Endothelial cell of umbilical vein (primary cell): ENCODE results near the gene ATG101. TPM values are rescaled to one million over a fixed set of nuclear protein-coding genes. Genes with fewer than 3 reads are reported as not detected.

Experiments
- BruUV-seq: library from RNA; stranded (reverse); fragments of 400-500 nt; replicated peaks from 2 replicates; lab custom pipeline; 2021; lab: Mats Ljungman, UMichigan
- CTCF ChIA-PET: fragments of 300-600, 350-600 bp; sonication (Branson Sonifier 250); formaldehyde crosslinking; loops from one replicate; lab custom pipeline; 2021; ENCODE audit warnings: antibody characterized with exemption, inconsistent platforms; lab: Charles Lee
- POLR2A ChIA-PET: fragments of 300-600, 350-600 bp; sonication (Branson Sonifier 250); formaldehyde crosslinking; loops from one replicate; lab custom pipeline; 2021; ENCODE audit warnings: antibody characterized with exemption, inconsistent platforms; lab: Charles Lee
- DNase-seq: peaks from one replicate; pipeline ENCODE4 v3.0.0-alpha.2; 2011; ENCODE audit warnings: low read depth, low spot score
- FAIRE-seq: peaks from 2 replicates; lab custom pipeline; 2011; peaks lifted over from hg19 to GRCh38; lab: Jason Lieb, UNC
- H2AFZ ChIP-seq: 2 replicates; pipeline ENCODE4 v1.6.0; 2012; ENCODE audit warnings: low read depth, low read length, control low read depth, inconsistent platforms
- H3K27ac ChIP-seq: 2 replicates; pipeline ENCODE4 v1.5.1; 2011; ENCODE audit warnings: low read depth, mild to moderate bottlenecking, control low read depth, low read length, moderate library complexity; ENCODE audit not compliant: insufficient read depth
- H3K27me3 ChIP-seq, 2 experiments: 2 replicates each; pipeline versions ENCODE4 v1.6.0 to v1.6.1; 2011; ENCODE audit warnings: low read length in 2 of 2, mixed read lengths in 1 of 2; ENCODE audit not compliant: control insufficient read depth in 2 of 2, insufficient read depth in 2 of 2
- H3K36me3 ChIP-seq, 2 experiments: 2 replicates in 1 of 2; 3 replicates in 1 of 2; pipeline ENCODE4 v1.5.1; 2011; ENCODE audit warnings: low read length in 2 of 2, mild to moderate bottlenecking in 1 of 2, moderate library complexity in 1 of 2; ENCODE audit not compliant: control insufficient read depth in 2 of 2, insufficient read depth in 2 of 2; ENCODE audit errors: extremely low read depth in 1 of 2
- H3K4me1 ChIP-seq: 3 replicates; pipeline ENCODE4 v1.5.1; 2011; ENCODE audit warnings: mild to moderate bottlenecking, low read length; ENCODE audit not compliant: control insufficient read depth, insufficient read depth; ENCODE audit errors: extremely low read depth
- H3K4me2 ChIP-seq: 2 replicates; pipeline ENCODE4 v1.6.1; 2011; ENCODE audit warnings: low read length, control low read depth, mixed read lengths; ENCODE audit not compliant: insufficient read depth
- H3K4me3 ChIP-seq, 3 experiments: fragments of 200-600 bp in 1 of 3; sonication (generic), shearing (Covaris generic) in 1 of 3; replicated peaks in 1 of 3; 2 replicates each; pipeline ENCODE4 v1.5.1; 2011 to 2016; ENCODE audit warnings: control low read depth in 3 of 3, low read length in 3 of 3, mild to moderate bottlenecking in 2 of 3, inconsistent platforms in 1 of 3, low read depth in 1 of 3, moderate library complexity in 1 of 3; ENCODE audit not compliant: insufficient read depth in 1 of 3
- H3K79me2 ChIP-seq: 2 replicates; pipeline ENCODE4 v1.6.0; 2012; ENCODE audit warnings: low read length, inconsistent platforms; ENCODE audit not compliant: control insufficient read depth, insufficient read depth
- H3K9ac ChIP-seq: replicated peaks from 2 replicates; pipeline ENCODE3; 2011; ENCODE audit warnings: low read length, control low read depth; ENCODE audit not compliant: insufficient read depth; ENCODE audit errors: extremely low read depth
- H3K9me1 ChIP-seq: replicated peaks from 3 replicates; pipeline ENCODE4 v1.6.0; 2011; ENCODE audit warnings: mild to moderate bottlenecking, low read length; ENCODE audit not compliant: control insufficient read depth, insufficient read depth; ENCODE audit errors: extremely low read depth
- H3K9me3 ChIP-seq: replicated peaks from 2 replicates; pipeline ENCODE4 v1.5.1; 2012; ENCODE audit warnings: low read length, inconsistent platforms; ENCODE audit not compliant: control insufficient read depth, insufficient read depth
- H4K20me1 ChIP-seq: replicated peaks from 2 replicates; pipeline ENCODE3; 2011; ENCODE audit warnings: mild to moderate bottlenecking, low read length; ENCODE audit not compliant: control insufficient read depth, insufficient read depth; ENCODE audit errors: extremely low read depth
- FOS ChIP-seq: IDR thresholded peaks from 2 replicates; pipeline ENCODE4 v1.6.1; 2011; ENCODE audit warnings: mild to moderate bottlenecking, low read length, moderate library complexity, borderline replicate concordance; ENCODE audit not compliant: insufficient read depth
- MYC ChIP-seq: IDR thresholded peaks from one replicate; pipeline ENCODE4 v1.6.1; 2011; ENCODE audit warnings: mild to moderate bottlenecking, low read depth, low read length
- dilution Hi-C: fragments of 300-500 bp; cut with MboI; formaldehyde crosslinking; loops from one replicate; pipeline ENCODE4 v1.15.0; 2019; ENCODE audit warnings: low sequenced_read_pairs; ENCODE audit not compliant: extremely low pct_ligation_motif_present
- intact Hi-C: fragments of 100-400 bp; cut with micrococcal nuclease; formaldehyde crosslinking; loops from one replicate; pipeline ENCODE4 v1.10.0; 2022
- polyA plus RNA-seq, 4 experiments: library from polyadenylated mRNA; depleted of rRNA in 3 of 4; stranded (reverse) in 3 of 4; unstranded in 1 of 4; fragments of >200 nt; gene quantifications; 2 replicates each; pipeline versions ENCODE4 v1.2.1 to v1.2.3, GENCODE V29; 2011 to 2012; ENCODE audit warnings: missing spikeins in 1 of 4
- total RNA-seq: library from RNA; stranded (reverse); gene quantifications from 2 replicates; pipeline ENCODE4 v1.2.3, GENCODE V29; 2021
- TF ChIP-seq, protein P1 (sequence below), 2 donors: IDR thresholded peaks; 1 replicate in 1 of 2; 2 replicates in 1 of 2; pipeline ENCODE4 v1.5.1; 2011; ENCODE audit warnings: low read length in 2 of 2, mild to moderate bottlenecking in 2 of 2, moderate library complexity in 2 of 2, control low read depth in 1 of 2, inconsistent platforms in 1 of 2, low read depth in 1 of 2; ENCODE audit not compliant: insufficient read depth in 1 of 2; ENCODE audit errors: extremely low read depth in 1 of 2

ATG101 gene
- total and polyA plus RNA-seq, 2 donors (not counting 3 experiments of a cell fraction or from before 2014, with no cell fraction given): 41.6 to 78.4 TPM

DNA sequence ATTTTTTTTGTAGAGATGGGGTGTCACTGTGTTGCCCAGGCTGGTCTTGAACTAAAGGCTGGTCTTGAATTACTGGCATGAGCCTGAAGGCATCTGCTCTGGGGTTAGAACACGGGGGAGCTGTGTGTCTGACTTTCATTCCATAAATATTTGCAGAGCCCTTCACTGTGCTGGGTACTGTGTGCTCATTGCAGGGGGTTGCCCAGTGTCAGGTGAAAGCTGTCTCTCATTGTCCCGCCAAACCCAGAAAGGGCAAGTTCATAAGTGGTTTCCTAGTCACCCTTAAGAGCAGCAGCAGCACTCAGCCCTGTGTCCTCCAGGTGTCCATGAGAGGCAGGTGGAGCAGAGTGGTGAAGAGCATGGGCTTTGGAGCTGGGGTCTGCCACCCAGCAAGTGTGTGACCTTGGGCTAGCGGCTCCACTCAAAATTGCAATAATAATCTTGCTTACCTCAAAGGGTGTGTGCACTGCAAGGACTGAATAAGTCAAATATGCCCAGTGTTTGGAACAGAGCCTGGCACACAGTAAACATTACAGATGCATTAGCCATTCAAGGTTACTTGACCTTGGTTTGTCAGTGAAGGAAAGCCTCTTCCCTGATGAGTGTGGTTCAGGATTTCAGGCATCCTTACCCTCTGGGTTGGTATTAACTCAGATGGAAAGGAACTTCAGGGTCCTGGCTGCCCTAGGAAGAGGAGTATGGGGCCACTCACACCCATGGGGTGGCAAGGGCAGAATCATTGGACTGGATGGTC lies 5.4 kb downstream of the ATG101 start:
- POLR2A ChIA-PET: interaction anchor here (0.6 kb wide), 1 partner anchor 44 kb away, joined by 3 read pairs; no protein-coding TSS in a partner anchor
- Histone ChIP-seq H3K36me3 (peaks cover 15 to 29% of the 10 kb centered on the region in 2 experiments), H3K79me2 (peaks cover 42% of the 10 kb centered on the region), H3K4me3 (no peak overlapping the region), H3K27me3 (no peaks in the 10 kb centered on the region), H2AFZ (no peak overlapping the region), H3K9me1 (no peaks in the 10 kb centered on the region), H3K9me3 (no peaks in the 10 kb centered on the region), H3K4me1 (peaks cover 8% of the 10 kb centered on the region), H3K4me2 (no peak overlapping the region), H3K27ac (no peak overlapping the region), H4K20me1 (no peaks in the 10 kb centered on the region), H3K9ac (no peak overlapping the region)
- DNase-seq: no peak
- BruUV-seq: no TSS peak
- TF ChIP-seq FOS: no peak
- dilution Hi-C loops: no loop called here
- CTCF ChIA-PET: interaction anchor here (2.7 kb wide), 1 partner anchor 50 kb away, joined by 13 read pairs; no protein-coding TSS in a partner anchor
- FAIRE-seq: no peak
- intact Hi-C loops: no loop called here

- no peaks in the 10 kb centered on the region for H3K27me3 ChIP-seq
- H3K4me3 ChIP-seq: no peak overlapping the region
- H3K9me3 ChIP-seq: no peaks in the 10 kb centered on the region
- peaks cover 25% of the 10 kb centered on the region for H3K79me2 ChIP-seq
- H3K9ac ChIP-seq: no peak overlapping the region
- no peak for TF ChIP-seq MYC
- TF ChIP-seq, protein P1, sequence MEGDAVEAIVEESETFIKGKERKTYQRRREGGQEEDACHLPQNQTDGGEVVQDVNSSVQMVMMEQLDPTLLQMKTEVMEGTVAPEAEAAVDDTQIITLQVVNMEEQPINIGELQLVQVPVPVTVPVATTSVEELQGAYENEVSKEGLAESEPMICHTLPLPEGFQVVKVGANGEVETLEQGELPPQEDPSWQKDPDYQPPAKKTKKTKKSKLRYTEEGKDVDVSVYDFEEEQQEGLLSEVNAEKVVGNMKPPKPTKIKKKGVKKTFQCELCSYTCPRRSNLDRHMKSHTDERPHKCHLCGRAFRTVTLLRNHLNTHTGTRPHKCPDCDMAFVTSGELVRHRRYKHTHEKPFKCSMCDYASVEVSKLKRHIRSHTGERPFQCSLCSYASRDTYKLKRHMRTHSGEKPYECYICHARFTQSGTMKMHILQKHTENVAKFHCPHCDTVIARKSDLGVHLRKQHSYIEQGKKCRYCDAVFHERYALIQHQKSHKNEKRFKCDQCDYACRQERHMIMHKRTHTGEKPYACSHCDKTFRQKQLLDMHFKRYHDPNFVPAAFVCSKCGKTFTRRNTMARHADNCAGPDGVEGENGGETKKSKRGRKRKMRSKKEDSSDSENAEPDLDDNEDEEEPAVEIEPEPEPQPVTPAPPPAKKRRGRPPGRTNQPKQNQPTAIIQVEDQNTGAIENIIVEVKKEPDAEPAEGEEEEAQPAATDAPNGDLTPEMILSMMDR (IDR thresholded peaks at IDR 0.05; ENCODE audit: extremely low read depth in 1 of 2, insufficient read depth in 1 of 2, low read depth in 1 of 2, low read length in 2 of 2): no peak
- no peak overlapping the region for H2AFZ ChIP-seq
- no peak for DNase-seq
- no peaks in the 10 kb centered on the region for H3K9me1 ChIP-seq
- no peak overlapping the region for H3K27ac ChIP-seq
- CTCF ChIA-PET: interaction anchor here (2.7 kb wide), 1 partner anchor 51 kb away, joined by 13 read pairs; no protein-coding TSS in a partner anchor
- FAIRE-seq: no peak
- no peak overlapping the region for H3K4me2 ChIP-seq
- intact Hi-C loops (no loop called here), dilution Hi-C loops (no loop called here)
- BruUV-seq: no TSS peak
- peaks cover 15 to 29% of the 10 kb centered on the region in 2 experiments for H3K36me3 ChIP-seq
- peaks cover 4% of the 10 kb centered on the region for H3K4me1 ChIP-seq
- H4K20me1 ChIP-seq: no peaks in the 10 kb centered on the region
- POLR2A ChIA-PET: no interaction called here
These were observed 7.0 kb downstream of the ATG101 start for GRCh38 chr12:52076811-52077210.
